HG03095 (cell line): ENCODE results near the gene RNFT2.

Experiments used
- ATAC-seq: cut with Tn5 transposase; IDR thresholded peaks from one replicate; pipeline ENCODE4 v1.9.1; 2021; ENCODE audit warnings: moderate library complexity; ENCODE audit not compliant: unreplicated experiment

Gene RNFT2

GRCh38 chr12:116898669-116899068, 160.6 kb downstream of the RNFT2 start:
- no peak for ATAC-seq

GRCh38 chr12:116901612-116902011, 163.5 kb downstream of the RNFT2 start:
- no peak for ATAC-seq
